Right lobe of liver (tissue), 4 donors: ENCODE measurements around the gene HFM1.
"Not testable (repeated sequence)": the region's sequence is repeated elsewhere in the genome, so short reads cannot be mapped to it uniquely, and the experiment has no call there.

Experiments
- CTCF ChIP-seq, 4 donors: fragments of 200-600 bp in 3 of 4; fragments of 450-650 bp in 1 of 4; IDR thresholded peaks; one replicate each; pipeline versions ENCODE4 v1.5.1 to v1.8.0; 2016 to 2022; ENCODE audit warnings: antibody characterized with exemption in 4 of 4, mild to moderate bottlenecking in 2 of 4
- POLR2A ChIP-seq: fragments of 450-650 bp; IDR thresholded peaks from one replicate; pipeline ENCODE4 v1.6.1; 2017; ENCODE audit warnings: antibody characterized with exemption, mild to moderate bottlenecking
- donor health status: DM: no; HTN: no; CAD: no.
- donor health status: DM: no; HTN: no; CAD: no.
- donor health status: DM: no; HTN: yes; CAD: no.

- not testable (repeated sequence) for TF ChIP-seq CTCF (IDR thresholded peaks at IDR 0.05); POLR2A
These were observed 37.3 kb upstream of the HFM1 start for GRCh38 chr1:91441980-91442379.
